PC-3 (cell line): Measurements from ENCODE around the gene FAM131A. TPM values are rescaled to one million over a fixed set of nuclear protein-coding genes. Genes with fewer than 3 reads are reported as not detected.
A peak's percentile ranks its signal among the peaks of the same experiment; 100 is the strongest.

Source experiments
- ATAC-seq: fragments of 200-7000 bp; cut with Tn5 transposase; 2 replicates; pipeline ENCODE4 v1.9.1; 2020; ENCODE audit warnings: mild to moderate bottlenecking, moderate library complexity
- BruUV-seq: library from RNA; stranded (reverse); fragments of 400-500 nt; replicated peaks from 2 replicates; lab custom pipeline; 2021; lab: Mats Ljungman, UMichigan
- CTCF ChIA-PET: fragments of 300-600 bp; sonication (Branson Sonifier 250); formaldehyde crosslinking; loops from one replicate; lab custom pipeline; 2022; ENCODE audit warnings: antibody characterized with exemption; lab: Charles Lee
- POLR2A ChIA-PET: fragments of 300-600 bp; sonication (Branson Sonifier 250); formaldehyde crosslinking; loops from one replicate; lab custom pipeline; 2022; ENCODE audit warnings: antibody characterized with exemption; ENCODE audit not compliant: unreplicated experiment; lab: Charles Lee
- DNase-seq: peaks from one replicate; pipeline ENCODE4 v3.0.0-alpha.2; 2015
- H2AFZ ChIP-seq: fragments of 300-600 bp; sonication (generic); 2 replicates; pipeline ENCODE4 v1.6.0; 2016; ENCODE audit warnings: antibody characterized with exemption, low read length
- H3F3A ChIP-seq: fragments of 300-600 bp; sonication (generic); one replicate; pipeline ENCODE4 v1.6.0; 2017; ENCODE audit warnings: antibody characterized with exemption, low read length, control low read depth, mild to moderate bottlenecking; ENCODE audit not compliant: unreplicated experiment
- H3K27ac ChIP-seq: fragments of 300-600 bp; sonication (generic); 2 replicates; pipeline ENCODE4 v1.5.1; 2016; ENCODE audit warnings: mild to moderate bottlenecking, low read length
- H3K27me3 ChIP-seq: fragments of 300-600 bp; sonication (generic); 2 replicates; pipeline ENCODE4 v1.6.1; 2016; ENCODE audit warnings: low read length, mixed read lengths
- H3K36me3 ChIP-seq: fragments of 300-600 bp; sonication (generic); 2 replicates; pipeline ENCODE4 v1.6.1; 2016; ENCODE audit warnings: low read depth, mixed run types, low read length, mixed read lengths
- H3K4me1 ChIP-seq: fragments of 300-600 bp; sonication (generic); 2 replicates; pipeline ENCODE4 v1.5.1; 2016; ENCODE audit warnings: low read length; ENCODE audit not compliant: insufficient read depth
- H3K4me2 ChIP-seq: fragments of 300-600 bp; sonication (generic); 2 replicates; pipeline ENCODE4 v1.6.0; 2016; ENCODE audit warnings: low read length
- H3K4me3 ChIP-seq: fragments of 300-600 bp; sonication (generic); 2 replicates; pipeline ENCODE4 v1.5.1; 2016; ENCODE audit warnings: mild to moderate bottlenecking, low read length, mixed read lengths
- H3K79me2 ChIP-seq: fragments of 300-600 bp; sonication (generic); 2 replicates; pipeline ENCODE4 v1.6.1; 2017; ENCODE audit warnings: low read length, mixed read lengths
- H3K9ac ChIP-seq: fragments of 300-600 bp; sonication (generic); 2 replicates; pipeline ENCODE4 v1.6.0; 2016; ENCODE audit warnings: mild to moderate bottlenecking, low read length
- H3K9me2 ChIP-seq: fragments of 300-600 bp; sonication (generic); replicated peaks from 2 replicates; pipeline ENCODE4 v1.6.1; 2016; ENCODE audit warnings: mixed run types, low read length, mixed read lengths
- H3K9me3 ChIP-seq: fragments of 300-600 bp; sonication (generic); 2 replicates; pipeline ENCODE4 v1.6.1; 2016; ENCODE audit warnings: low read length, mixed read lengths
- H4K20me1 ChIP-seq: fragments of 300-600 bp; sonication (generic); 2 replicates; pipeline ENCODE4 v1.6.1; 2016; ENCODE audit warnings: low read length, mixed read lengths
- EZH2 ChIP-seq: fragments of 300-600 bp; sonication (generic); IDR thresholded peaks from one replicate; pipeline ENCODE4 v1.6.1; 2017; ENCODE audit warnings: antibody characterized with exemption, mild to moderate bottlenecking, low read length; ENCODE audit not compliant: unreplicated experiment
- EZH2phosphoT487 ChIP-seq: fragments of 300-600 bp; sonication (generic); IDR thresholded peaks from 2 replicates; pipeline ENCODE4 v1.6.1; 2018; ENCODE audit warnings: mild to moderate bottlenecking, antibody characterized with exemption, low read length, borderline replicate concordance
- intact Hi-C: fragments of 100-400 bp; cut with micrococcal nuclease; formaldehyde crosslinking; loops from 2 replicates; pipeline ENCODE4 v1.9.0; 2023
- total RNA-seq: library from RNA; depleted of rRNA; stranded (reverse); fragments of >200 nt; gene quantifications from 2 replicates; pipeline ENCODE4 v1.2.3, GENCODE V29; 2014
- TF ChIP-seq, protein P1 (sequence below): fragments of 300-600 bp; sonication (generic); conservative IDR thresholded peaks from 2 replicates; pipeline ENCODE4 v1.5.1; 2017; ENCODE audit warnings: antibody characterized with exemption, low read depth, mild to moderate bottlenecking, low read length

FAM131A gene
- total RNA-seq, 1 experiment from 2014 or later = 21.9 TPM

DNA sequence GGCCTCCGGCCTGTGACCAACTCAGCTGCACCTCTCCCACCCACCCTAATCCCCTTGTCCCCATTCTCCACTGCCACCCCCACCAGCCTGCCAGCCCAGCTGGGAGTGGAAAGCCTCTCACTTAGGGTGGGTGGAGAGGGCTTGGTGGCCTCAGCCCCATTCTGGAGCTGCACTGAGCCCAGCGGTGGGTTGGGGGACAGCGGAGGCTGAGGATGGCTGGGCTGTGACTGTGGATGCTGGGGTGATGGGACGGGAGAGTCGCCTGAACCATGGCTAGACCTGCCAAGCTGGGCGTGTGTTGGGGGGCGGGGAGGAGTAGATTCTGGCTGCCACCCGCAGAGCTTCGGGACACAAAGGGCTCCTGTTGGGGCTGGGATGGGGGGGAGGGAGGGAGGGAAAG lies 22.2 kb downstream of the FAM131A start:
- Histone ChIP-seq H3F3A (no peaks in the 10 kb centered on the region), H3K36me3 (no peaks in the 10 kb centered on the region; the same call in 1 of the 2 replicates), H3K4me1 (peaks cover 14% of the 10 kb centered on the region), H3K27me3 (no peaks in the 10 kb centered on the region), H3K9ac (no peak overlapping the region), H3K9me3 (no peaks in the 10 kb centered on the region), H3K4me3 (no peak overlapping the region), H3K79me2 (peaks cover 27% of the 10 kb centered on the region), H3K27ac (no peak overlapping the region), H4K20me1 (peaks cover 3% of the 10 kb centered on the region), H3K9me2 (no peaks in the 10 kb centered on the region), H3K4me2 (no peak overlapping the region), H2AFZ (no peak overlapping the region)
- ChIA-PET POLR2A (no interaction called here), CTCF (no interaction called here)
- TF ChIP-seq, protein P1, sequence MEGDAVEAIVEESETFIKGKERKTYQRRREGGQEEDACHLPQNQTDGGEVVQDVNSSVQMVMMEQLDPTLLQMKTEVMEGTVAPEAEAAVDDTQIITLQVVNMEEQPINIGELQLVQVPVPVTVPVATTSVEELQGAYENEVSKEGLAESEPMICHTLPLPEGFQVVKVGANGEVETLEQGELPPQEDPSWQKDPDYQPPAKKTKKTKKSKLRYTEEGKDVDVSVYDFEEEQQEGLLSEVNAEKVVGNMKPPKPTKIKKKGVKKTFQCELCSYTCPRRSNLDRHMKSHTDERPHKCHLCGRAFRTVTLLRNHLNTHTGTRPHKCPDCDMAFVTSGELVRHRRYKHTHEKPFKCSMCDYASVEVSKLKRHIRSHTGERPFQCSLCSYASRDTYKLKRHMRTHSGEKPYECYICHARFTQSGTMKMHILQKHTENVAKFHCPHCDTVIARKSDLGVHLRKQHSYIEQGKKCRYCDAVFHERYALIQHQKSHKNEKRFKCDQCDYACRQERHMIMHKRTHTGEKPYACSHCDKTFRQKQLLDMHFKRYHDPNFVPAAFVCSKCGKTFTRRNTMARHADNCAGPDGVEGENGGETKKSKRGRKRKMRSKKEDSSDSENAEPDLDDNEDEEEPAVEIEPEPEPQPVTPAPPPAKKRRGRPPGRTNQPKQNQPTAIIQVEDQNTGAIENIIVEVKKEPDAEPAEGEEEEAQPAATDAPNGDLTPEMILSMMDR = no peak
- TF ChIP-seq EZH2phosphoT487 = no peak
- TF ChIP-seq EZH2 = no peak
- BruUV-seq = no TSS peak
- intact Hi-C loops = no loop called here
- DNase-seq (no peak), ATAC-seq (no peak)

DNA sequence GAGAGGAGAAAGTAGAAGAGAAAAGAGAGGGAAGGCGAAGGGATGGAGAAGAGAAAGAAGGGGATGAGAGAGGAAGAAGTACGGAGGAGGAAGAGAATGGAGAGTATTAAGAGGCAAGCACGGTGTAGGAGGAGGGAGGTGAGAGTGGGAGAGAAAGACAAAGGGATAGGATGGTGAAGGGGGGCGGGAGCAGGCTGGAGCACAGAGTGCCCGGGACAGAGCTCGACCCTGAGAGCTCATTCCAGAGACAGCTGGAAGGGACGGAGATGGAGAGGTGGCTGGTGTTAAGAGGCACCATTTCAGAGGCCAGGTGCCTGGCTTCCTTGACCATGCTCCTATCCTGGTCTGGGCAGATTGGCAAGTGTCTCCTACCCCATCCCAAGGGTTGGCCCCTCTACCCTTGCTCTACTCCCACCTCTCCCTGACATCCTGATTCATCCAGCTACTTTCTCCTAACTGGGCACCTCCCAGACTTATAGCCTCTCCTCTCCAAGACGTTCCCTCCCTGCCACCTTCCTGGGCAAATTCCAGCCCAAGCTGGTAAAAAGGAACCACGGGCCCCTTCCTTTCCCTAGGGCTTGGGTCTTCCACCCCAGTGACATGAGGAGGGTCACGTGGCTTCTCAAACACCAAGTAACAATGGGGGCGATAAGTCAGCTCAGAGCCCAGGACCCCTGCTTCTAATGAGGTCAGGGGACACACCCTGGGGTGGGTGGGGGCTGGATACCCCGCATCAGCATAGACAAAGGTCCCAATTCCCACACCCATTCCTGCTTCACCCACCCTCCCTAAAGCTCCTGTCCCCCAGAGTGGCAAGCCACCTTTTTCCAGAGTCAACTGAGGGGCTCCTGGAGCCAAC lies 22.9 kb downstream of the FAM131A start:
- no peaks in the 10 kb centered on the region for H3K27me3 ChIP-seq
- H3K4me2 ChIP-seq = peak overlapping the region; percentile 85
- no peak for ATAC-seq
- no TSS peak for BruUV-seq
- H4K20me1 ChIP-seq = peaks cover 10% of the 10 kb centered on the region
- ChIA-PET POLR2A (no interaction called here), CTCF (no interaction called here)
- no peak for DNase-seq
- no peak for TF ChIP-seq EZH2
- TF ChIP-seq, protein P1 = no peak
- no peak for TF ChIP-seq EZH2phosphoT487
- peak overlapping the region; percentile 92 for H3K9ac ChIP-seq
- H3K9me2 ChIP-seq = no peaks in the 10 kb centered on the region
- H3K9me3 ChIP-seq = no peaks in the 10 kb centered on the region
- H2AFZ ChIP-seq = no peak overlapping the region; the same call in 1 of the 2 replicates
- intact Hi-C loops = no loop called here
- no peaks in the 10 kb centered on the region for H3F3A ChIP-seq
- H3K4me3 ChIP-seq = peak overlapping the region; percentile 84
- no peak overlapping the region for H3K27ac ChIP-seq
- H3K79me2 ChIP-seq = peaks cover 34% of the 10 kb centered on the region
- peaks cover 6% of the 10 kb centered on the region for H3K36me3 ChIP-seq
- H3K4me1 ChIP-seq = peaks cover 21% of the 10 kb centered on the region
